NCI-H1048 (cell line): ENCODE measurements around the gene CD8B2.
"Not testable (repeated sequence)": the region's sequence is repeated elsewhere in the genome, so short reads cannot be mapped to it uniquely, and the experiment has no call there.

Experiments
- DNase-seq: peaks from one replicate; lab custom pipeline; 2025; lab: John Stamatoyannopoulos, UW

Gene CD8B2

DNA sequence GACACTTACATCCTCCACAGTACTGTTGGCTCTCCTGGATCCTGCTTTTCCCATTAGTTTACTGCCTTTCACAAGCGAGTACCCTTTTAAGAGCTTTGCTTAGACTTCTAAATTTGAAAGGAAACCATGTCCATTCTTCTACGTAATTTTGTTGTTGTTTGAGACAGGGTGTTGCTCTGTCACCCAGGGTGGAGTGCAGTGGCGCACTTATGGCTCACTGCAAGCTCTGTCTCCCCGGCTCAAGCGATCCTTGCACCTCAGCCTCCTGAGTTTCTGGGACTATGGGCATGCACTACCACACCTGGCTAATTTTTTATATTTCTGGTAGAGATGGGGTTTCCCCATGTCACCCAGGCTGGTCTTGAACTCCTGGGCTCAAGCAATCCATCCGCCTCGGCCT lies 24.8 kb downstream of the CD8B2 start:
- DNase-seq = not testable (repeated sequence)

DNA sequence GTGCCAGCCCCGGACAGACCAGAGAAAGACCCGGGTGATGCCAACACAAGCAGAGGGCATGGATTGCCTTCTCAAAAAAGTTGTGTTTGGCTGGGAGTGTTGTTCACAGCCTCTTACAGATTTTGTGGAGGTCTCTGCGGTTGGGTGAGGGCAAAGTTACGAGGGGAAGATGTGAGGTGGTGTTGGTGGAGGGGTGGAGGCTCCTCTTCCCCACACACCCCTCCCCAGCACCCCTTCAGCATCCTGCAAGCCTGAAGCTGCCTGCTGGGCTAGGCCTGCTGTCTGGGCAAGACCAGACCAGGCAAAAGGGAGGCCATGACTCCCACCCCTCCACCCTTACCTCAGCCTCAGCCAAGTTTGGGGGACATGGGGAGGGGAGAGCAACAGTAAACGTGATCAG lies 26.2 kb downstream of the CD8B2 start:
- not testable (repeated sequence) for DNase-seq

DNA sequence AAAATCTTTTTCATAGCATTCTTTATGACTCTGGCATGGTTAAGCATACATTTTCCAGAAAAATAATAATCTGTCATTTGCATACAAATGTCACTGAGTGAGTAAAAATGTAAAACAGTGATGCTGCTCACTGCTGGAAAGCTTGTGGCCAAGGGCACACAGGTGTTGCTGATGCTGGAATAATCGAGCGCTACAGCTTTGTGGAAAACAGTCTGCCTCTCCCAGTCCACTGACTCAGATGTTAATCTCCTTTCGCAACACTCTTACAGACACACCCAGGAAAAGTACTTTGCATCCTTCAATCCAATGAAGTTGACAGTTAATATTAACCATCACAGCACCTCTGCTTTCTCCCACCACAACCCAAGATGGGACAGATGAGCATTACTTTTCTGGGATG lies 27.7 kb downstream of the CD8B2 start:
- not testable (repeated sequence) for DNase-seq

DNA sequence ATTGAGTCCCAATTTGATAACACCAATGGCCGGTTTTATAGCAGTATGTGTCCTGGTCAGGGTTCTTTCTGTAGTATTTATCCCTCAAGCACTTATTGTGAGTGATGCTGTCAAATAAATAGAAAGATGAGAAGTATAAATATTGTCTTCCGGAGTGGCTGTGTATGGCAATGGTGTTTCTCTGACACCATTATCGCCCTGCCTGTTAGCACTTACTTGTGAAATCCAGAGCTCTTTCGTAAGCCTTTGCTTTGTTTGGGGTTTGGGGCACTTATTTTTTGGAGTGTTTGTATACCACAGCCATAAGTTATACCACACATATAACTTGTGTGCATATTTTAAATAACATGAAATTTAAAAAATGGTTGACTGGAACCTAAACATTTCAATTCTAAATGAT lies 29.3 kb downstream of the CD8B2 start:
- DNase-seq = no peak

DNA sequence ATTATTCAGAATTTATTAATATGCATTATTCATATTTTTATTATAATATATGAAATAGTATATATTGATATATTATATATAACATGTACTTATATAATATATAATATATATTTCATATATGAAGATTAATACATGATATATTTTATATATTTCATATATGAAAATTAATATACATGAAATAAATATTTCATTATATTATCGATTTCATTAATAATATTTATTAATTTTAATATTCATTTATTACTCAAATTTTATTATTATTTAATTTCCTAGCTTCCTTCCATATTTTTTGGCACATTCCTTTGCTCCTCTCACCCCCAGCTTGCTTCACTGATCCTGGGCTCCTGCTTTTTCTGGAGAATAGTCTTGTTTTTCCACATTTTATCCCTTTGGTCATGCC lies 29.7 kb downstream of the CD8B2 start:
- no peak for DNase-seq

DNA sequence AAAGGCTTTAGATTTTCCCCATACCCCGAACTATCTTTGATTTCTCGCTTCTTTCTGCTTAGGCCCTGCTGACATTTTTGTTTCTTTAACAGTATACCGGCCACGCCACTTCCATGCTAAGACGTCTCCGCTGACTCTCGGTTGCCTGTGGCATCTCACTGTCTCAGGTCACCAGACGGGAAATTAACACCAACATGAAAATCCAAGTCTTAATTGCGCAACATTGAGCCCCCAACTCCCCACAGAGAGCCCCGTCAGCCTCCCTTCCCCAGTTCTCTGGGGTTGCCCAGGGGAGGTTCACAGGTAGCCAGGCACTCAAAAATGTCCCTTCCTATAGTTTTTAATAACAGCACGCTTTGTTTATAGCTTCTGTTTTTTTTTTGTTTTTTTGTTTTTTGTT lies 30.2 kb downstream of the CD8B2 start:
- no peak for DNase-seq

DNA sequence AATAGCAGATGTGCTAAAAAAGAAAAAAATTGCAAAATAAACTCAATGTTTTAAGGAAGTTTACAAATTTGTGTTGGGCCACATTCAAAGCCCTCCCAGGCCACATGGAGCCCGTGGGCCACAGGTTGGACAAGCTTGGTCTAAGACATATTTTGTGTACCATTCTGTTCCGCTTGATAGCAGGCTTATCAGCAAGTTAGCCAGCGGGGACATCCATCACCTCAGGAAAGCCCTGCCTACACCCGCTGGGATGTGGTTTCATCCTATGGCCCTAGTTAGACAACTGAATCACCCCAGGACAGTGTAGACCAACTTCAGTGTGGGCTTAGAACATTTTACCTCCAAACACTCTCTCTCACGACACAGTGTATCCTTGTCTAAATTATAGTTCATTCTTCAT lies 32.6 kb downstream of the CD8B2 start:
- no peak for DNase-seq

DNA sequence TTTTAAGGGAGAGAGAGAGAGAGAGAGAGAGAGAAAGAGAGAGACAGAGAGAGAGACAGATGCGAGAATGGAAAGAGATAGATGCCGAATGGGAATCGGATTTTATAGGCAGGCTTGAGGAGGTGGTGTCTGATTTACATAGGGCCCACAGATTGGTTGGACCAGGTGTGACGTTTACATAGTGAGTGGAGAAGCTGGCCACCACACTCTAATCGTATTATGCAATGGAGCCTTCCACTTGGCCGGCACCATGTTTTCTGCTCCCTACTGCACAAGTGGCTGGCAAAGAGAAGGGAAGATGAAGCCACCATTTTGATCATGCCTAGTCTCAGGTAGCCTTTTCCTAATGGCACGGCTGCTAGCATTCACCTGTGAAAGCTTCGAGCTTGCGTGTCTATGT lies 33.9 kb downstream of the CD8B2 start:
- no peak for DNase-seq

DNA sequence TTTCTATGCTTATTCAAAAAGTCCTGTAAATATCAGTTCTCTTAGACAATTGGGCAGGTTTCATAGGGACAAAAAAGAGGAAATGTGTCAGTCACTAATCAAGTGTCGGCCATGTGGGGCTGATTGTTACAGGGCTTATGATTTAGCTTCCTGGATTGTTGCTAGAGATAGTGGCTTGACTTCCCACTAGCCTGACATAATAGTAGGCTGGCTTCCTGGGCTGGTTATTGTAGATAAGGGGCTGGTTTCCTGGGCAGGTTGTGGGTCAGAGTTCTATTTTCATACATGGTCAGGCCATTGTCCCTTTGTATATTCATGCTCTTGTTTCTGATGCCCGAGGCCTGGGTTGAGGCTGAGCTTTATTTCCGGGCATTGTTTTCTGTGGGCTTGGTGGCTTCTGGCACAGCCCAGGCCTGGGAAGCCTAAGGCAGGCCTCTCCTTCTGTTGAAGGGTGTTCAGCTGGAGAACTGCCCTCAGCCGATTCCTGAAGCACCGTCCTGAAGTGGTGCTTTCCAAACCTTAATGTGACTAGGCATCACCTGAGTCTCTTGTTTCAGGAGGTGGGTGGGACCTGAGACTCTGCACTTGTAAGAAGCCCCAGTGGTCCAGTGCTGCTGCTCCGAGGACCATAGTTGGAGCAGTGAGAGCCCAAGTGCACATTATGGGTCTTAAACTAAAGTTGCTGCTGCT lies 37.0 kb downstream of the CD8B2 start:
- no peak for DNase-seq

DNA sequence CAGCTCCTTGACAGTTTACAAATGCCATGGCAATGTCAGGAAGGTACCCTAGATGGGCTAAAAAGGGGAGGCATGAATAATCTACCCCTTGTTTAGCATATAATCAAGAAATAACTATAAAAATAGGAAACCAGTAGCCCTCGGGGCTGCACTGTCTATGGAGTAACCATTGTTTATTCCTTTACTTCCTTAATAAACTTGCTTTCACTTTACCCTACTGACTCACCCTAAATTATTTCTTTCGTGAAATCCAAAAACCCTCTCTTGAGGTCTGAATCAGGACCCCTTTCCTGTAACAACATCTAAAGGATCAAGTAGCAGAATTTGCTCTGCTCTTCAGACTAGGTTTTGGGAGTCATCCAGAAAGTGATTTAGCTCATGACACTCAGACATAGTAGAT lies 43.7 kb downstream of the CD8B2 start:
- no peak for DNase-seq

DNA sequence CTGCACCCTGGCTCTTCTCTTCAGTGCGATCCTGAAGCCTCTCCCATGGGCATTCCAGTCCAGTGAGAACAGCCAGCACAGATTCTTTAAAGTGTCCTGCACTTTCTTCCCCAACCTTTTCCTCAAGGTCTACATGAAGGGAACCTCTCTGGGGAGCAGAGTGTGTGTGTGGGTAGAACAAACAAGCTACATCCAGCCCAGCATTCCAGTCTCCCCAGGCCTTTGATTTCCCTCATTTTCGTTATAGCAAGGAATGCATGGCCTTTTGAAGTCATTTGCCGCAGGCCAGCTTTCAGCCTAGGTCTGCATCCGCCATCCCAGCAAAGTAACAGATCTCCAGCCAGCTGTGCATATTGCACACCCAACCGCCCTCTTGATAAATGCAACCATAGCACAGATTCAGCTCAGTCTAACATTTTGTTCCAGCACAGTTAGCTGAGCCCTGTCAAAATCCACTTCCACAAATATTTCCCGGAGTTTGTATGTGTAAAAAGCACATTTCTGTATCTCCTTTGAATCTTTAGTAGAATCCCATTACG lies 44.6 kb downstream of the CD8B2 start:
- DNase-seq = no peak

DNA sequence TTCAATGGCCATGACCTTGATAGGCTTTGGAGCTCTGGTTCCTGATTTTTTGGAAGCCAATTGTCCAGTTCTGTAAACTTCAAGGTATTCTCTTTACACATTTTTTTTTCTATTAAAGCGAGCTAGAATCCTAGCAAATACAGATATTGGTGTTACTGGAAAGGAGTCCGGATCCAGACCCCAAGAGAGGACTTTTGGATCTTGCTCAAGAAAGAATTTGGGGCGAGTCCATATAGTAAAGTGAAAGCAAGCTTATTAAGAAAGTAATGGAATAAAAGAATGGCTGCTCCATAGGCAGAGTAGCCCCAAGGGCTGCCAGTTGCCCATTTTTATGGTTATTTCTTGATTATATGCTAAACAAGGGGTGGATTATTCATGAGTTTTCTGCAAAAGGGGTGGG lies 45.1 kb downstream of the CD8B2 start:
- no peak for DNase-seq

DNA sequence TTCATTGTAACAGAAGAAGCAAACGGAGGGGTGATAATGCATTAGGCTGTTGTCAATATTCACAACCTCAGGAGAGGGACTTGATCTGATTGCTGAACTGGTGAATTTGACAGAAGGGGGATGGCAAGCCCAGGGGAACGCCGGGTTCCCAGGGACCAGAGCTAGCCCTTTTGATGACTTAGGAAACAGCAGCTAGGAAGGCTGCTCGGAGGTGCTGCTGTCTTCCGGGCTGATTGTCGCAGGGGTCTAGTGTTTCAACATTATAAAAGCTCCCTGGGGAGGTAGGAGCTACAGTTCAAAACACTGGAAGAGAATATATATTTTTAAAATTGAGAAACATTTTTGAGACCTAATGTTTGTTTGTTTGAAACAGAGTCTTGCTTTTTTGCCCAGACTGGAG lies 47.3 kb downstream of the CD8B2 start:
- no peak for DNase-seq

DNA sequence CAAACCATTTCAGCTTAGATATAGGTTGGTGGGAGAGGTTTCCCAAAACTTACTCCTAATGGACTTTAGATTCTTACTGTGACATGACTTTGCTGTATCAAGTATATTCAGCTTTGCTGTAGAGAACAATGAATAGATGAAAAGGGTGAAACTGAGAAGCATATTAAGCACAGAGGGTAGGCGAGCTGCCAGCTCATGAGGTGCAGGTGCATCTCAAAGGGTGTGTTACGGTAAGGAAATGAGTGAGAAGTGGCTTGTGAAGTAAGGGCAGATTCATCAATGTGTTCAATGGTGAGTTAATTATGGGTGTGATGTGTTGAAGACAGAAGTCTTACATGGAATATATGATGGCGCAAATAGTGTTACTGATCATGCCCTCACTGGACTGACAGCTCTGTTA lies 49.3 kb downstream of the CD8B2 start:
- no peak for DNase-seq

DNA sequence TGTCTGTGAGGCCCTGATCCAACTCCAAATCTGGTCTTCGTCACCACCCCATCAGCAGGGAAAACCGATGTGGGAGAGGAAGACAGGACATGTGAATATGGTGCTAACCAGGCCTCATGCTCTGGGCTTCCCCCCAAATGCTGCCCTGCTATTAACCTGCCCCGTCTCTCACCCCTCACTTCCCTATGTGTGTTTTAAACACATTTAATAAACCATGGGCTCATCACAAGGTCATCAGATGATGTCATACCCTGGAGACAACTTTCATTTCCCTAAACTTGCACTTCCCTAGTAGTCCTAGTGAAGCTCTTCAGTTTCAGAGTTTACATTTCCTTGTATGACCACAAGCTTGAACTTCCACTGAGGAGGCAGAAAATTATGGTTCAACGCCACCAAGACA lies 49.9 kb downstream of the CD8B2 start:
- DNase-seq = no peak

DNA sequence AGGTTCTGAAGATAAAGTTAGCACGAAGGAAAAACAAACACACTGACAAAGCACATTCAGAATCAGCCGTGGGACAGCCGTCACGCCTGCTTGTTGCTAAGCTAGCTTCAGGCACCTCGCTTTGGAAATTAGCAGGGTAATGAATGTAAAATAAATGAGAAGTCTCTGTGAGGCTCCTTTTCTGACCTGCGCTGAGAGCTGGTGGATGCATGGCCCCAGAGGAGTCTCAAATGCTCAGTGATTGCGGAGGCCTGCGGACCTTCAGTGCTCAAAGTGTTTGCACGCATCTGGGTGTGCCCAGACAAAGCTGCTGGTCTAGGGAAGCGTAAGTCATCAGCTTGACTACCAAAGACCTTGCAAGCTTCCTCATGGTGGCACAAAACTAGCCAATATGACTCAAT lies 50.6 kb downstream of the CD8B2 start:
- DNase-seq = no peak

DNA sequence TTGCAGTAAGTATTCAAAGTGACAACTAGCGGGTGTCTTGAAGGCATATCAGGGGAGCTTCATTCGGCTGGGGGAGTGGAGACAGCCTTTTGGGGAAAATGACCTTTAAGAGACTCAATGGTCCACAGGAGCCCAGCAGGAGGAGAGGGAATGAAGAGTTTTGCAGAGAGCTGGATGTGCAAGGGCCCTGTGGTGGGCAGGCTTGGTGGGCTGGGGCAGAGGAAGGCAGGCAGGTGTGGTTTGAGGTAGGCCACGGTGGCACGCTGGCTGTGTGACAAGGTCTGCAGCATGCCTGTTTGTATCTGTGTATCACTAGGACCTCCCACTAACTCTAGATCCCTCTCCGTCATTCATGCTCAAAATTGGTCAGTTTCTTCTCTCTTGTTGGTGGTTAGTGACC lies 53.7 kb downstream of the CD8B2 start:
- no peak for DNase-seq

DNA sequence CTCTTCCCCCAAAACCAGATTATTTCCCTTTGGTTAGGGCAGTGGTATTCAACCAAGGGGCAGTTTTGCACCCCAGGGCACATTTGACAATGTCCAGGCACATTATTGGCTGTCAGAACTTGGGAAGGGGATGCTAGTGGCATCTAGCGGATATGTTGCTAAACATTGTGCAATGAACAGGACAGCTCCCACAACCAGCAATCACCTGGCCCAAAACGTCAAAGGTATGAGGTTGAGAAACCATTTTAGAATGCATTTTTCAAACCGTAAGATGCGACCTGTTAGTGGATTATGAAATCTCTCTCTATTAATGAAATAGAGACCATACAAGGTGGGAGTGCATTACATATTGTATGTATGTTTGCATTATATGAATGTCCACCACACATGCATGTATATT lies 54.2 kb downstream of the CD8B2 start:
- no peak for DNase-seq

DNA sequence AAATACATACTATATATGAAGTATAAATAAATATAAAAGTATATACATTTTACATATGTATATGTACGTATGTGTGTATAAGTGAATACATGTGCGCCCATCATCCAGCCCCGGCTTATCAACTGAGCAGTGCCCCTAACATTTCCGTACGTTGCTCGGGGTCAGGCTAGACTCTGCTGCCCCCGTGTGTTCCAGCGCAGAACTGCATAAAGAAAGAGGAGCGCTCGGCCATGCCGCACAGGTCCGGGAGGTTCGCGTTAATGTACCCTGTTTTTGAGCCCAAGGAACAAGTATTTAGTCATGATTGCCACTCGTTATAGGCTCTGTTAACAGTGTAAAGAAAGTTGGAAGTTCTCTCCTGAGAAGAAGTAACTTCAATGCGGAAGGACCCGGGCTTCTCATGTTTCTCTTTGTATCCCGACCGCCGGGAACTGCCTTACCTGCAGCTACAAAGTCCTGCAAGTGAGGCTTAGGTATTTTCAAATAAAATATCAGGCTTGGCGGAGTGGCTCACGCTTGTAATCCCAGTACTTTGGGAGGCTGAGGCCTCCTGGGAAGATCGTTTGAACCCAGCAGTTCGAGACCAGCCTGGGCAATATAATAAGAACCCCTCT lies 55.7 kb downstream of the CD8B2 start:
- DNase-seq = no peak

DNA sequence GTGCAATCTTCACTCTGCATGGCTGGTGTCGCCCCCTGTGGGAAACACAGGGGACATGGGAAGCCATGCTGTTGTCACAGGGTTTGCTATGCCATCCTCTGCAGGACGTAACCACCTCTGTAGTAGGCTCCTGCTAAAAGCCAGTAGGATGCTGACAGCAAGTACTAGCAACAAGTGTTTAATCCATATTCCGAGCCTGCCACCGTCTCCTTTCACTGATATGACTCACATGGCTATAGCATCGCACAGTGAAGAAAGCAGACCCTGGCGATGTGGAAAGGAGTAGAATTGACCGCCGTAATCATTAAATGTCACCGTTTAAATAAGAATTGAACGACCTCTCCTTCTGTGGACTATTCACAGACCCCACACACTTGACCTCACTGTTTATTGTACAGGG lies 57.8 kb downstream of the CD8B2 start:
- DNase-seq = no peak

DNA sequence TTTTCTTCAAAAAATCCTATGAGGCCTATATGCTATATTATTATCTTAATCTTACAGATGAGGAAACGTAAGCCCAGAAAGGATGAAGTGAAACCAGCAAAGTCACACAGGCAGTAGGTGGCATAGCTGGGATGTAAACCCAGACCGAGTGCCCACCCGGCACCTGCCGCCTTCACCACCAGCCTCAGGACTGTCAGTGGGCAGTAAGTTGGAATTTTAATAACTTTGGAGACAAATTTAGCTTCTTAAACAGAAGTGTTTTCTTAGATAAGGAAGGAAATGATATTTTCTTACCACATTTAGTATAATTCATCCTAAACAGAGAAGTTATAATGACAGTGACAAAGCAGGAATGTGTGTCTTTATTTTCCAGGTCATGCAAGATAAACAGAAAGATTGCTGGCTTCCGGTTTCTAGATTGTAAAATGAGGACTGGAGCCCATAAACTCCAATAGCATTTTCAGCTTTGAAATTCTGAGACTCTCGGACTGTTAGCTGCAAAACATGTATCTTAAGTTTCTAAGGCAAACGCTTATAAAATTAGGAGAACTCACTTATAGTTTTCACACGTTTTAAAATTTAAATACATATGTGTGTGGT lies 59.3 kb downstream of the CD8B2 start:
- no peak for DNase-seq

DNA sequence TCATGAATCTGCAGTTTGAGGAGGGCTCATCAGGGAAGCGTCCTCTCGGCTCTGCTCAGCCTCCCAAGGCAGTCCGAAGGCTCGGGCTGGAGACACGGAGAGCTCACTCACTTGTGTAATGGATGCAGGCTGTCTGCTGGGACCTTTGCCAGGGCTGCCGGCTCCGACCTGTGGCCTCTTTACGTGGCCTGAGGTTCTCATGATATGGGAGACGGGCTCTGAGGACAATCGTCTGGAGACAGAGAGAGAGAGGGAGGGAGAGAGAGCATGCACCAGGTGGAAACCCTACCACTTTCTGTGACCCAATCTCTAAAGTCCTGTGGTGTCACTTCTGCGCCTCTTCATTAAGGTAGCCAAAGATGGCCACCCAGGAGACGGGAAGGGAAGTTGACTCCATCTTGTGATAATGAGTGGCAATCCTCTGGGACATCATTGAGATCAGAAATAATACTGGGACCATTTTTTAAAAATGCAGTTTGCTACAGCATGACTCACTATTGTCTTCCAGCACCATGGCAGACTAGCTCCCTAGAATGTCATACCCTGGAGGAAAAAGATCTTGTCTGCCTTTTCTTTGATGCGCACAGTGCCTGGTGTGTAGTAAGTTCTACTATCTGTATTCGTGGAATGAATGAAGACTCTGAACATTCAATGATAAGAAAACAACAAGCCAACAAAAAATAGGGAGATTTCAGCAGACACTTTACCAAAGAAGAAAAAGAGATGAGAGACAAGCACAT lies 60.2 kb downstream of the CD8B2 start:
- no peak for DNase-seq
